ENCODE data around the gene ATG4C. TPM values are rescaled to one million over a fixed set of nuclear protein-coding genes. Genes with fewer than 3 reads are reported as not detected.

Gene ATG4C
- total RNA-seq, 1 donor = 13.5 TPM

DNA sequence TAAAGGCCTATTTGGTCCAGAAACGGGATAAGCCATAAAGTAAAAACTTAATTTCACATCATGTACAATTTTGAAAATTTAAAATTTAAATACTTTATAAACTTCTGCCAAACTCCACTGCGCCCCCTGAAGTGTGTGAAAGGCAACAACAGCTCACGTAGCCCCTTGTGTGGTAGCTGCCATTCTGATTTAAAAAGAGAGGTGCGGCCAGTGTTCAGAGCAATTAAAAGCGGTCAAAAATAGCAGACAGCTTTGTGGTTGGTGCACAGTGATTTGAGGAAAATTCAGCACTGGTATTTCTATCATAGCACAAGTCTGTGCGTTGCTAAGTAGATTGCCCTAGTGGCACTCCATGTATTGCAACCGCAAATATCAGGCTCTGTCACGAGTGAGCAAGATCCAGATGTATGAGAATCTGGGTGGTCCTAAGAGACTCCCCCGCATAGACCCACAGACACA, 122.5 kb downstream of the ATG4C start:
- no peak overlapping the region for H3K4me3 ChIP-seq (ENCODE audit: low read depth, low read length)
- peak; percentile 9 for DNase-seq (ENCODE audit: low read depth)
- TF ChIP-seq, protein P1, sequence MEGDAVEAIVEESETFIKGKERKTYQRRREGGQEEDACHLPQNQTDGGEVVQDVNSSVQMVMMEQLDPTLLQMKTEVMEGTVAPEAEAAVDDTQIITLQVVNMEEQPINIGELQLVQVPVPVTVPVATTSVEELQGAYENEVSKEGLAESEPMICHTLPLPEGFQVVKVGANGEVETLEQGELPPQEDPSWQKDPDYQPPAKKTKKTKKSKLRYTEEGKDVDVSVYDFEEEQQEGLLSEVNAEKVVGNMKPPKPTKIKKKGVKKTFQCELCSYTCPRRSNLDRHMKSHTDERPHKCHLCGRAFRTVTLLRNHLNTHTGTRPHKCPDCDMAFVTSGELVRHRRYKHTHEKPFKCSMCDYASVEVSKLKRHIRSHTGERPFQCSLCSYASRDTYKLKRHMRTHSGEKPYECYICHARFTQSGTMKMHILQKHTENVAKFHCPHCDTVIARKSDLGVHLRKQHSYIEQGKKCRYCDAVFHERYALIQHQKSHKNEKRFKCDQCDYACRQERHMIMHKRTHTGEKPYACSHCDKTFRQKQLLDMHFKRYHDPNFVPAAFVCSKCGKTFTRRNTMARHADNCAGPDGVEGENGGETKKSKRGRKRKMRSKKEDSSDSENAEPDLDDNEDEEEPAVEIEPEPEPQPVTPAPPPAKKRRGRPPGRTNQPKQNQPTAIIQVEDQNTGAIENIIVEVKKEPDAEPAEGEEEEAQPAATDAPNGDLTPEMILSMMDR (IDR thresholded peaks at IDR 0.05; ENCODE audit: insufficient read depth, low read length) = peak; percentile 47

DNA sequence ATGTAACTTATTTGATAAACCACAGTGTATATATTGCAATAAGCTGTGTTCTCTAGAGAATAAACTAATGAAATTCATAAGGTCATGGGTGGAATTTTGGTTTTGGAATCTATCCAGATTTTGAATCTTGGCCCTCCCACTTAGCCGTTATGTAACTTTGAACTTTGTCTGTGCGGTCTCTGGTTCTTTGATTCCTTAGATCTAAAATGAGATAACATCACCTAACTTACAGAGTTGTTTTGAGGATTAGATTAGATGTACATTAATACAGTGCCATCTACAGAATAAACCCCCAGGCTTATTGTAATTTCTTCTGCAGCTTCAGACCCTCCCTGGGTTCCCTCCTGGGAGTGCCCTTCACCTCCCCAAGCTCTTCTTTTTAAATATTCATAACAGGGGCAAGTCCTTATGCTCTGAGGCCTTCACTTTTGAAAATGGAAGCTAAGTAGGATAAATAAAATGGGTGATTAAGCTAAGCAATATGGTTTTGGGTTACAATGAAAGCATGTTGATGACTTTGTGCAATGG, 124.3 kb downstream of the ATG4C start:
- no peak overlapping the region for H3K4me3 ChIP-seq (ENCODE audit: low read depth, low read length)
- TF ChIP-seq, protein P1 (IDR thresholded peaks at IDR 0.05; ENCODE audit: insufficient read depth, low read length) = no peak
- DNase-seq (ENCODE audit: low read depth) = no peak

DNA sequence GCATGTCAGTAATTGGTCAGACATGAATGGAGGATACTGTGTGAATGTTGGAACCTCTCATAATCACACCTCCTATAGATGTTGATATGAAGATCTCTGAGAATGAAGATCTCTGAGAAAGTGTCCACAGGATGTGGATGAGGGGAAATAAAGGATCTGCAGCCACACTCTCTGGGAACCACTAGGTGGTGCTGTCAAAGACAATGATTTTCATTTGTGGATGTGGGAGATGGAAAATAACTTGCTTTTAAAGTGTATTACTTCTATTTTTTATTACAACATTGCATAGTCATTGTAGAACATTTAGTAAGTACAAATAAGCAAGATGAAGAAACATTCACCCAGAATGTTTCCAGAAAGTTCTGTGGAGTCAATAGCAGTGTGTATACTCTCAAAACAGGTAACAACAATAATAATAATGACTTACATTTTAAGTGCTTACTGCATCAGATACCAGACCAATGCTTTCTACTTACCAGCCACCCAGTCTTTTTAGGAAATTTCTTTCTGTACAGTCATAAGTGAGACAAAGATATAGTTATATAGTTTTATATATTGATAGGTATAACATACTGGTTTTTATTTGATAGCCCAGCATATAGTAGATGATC, 128.2 kb downstream of the ATG4C start:
- TF ChIP-seq, protein P1 (IDR thresholded peaks at IDR 0.05; ENCODE audit: insufficient read depth, low read length) = peak; percentile 90
- peak; percentile 50 for DNase-seq (ENCODE audit: low read depth)
- no peak overlapping the region for H3K4me3 ChIP-seq (ENCODE audit: low read depth, low read length)

Other genes with a start within 250 kb of the ATG4C start
- under 0.01 TPM in 1 of 2 replicates, not detected in the other for gene ANGPTL3, start 186.6 kb upstream of the ATG4C start, total RNA-seq (ENCODE audit: low replicate concordance)
- 110 and 142 TPM in 2 replicates for gene DOCK7, start 95.7 kb upstream of the ATG4C start, total RNA-seq (ENCODE audit: low replicate concordance)

Measured in fibroblast of the aortic adventitia (primary cell).